Peyer's patch (tissue), 4 donors: ENCODE data around the gene KCNA2. TPM values are rescaled to one million over a fixed set of nuclear protein-coding genes. Genes with fewer than 3 reads are reported as not detected.

Experiments used
- DNase-seq, 3 donors: peaks; one replicate each; pipeline ENCODE4 v3.0.0-alpha.2; 2017 to 2019
- H3K27ac ChIP-seq, 4 donors: fragments of 200-600 bp; sonication (generic); one replicate each; pipeline ENCODE4 v1.5.1; 2016 to 2019
- H3K27me3 ChIP-seq, 2 donors: fragments of 200-600 bp; sonication (generic); one replicate each; pipeline ENCODE4 v1.5.1; 2019
- H3K36me3 ChIP-seq, 3 donors: fragments of 200-600 bp; sonication (generic); one replicate each; pipeline ENCODE4 v1.5.1; 2016 to 2019
- H3K4me1 ChIP-seq, 4 donors: fragments of 200-600 bp; sonication (generic); one replicate each; pipeline ENCODE4 v1.5.1; 2016 to 2019
- H3K4me3 ChIP-seq, 4 donors: fragments of 200-600 bp; sonication (generic); 1 replicate in 3 of 4; 2 replicates in 1 of 4; pipeline ENCODE4 v1.5.1; 2016 to 2019; ENCODE audit warnings: mild to moderate bottlenecking in 1 of 4
- H3K9me3 ChIP-seq, 4 donors: fragments of 200-600 bp; sonication (generic); one replicate each; pipeline ENCODE4 v1.5.1; 2016 to 2019; ENCODE audit warnings: mild to moderate bottlenecking in 1 of 4
- CTCF ChIP-seq, 6 experiments: fragments of 450-650 bp in 4 of 6; fragments of 200-600 bp in 2 of 6; sonication (generic) in 1 of 6; IDR thresholded peaks; one replicate each; pipeline ENCODE4 v1.5.1; 2017 to 2019; ENCODE audit warnings: antibody characterized with exemption in 6 of 6, mild to moderate bottlenecking in 3 of 6, moderate library complexity in 1 of 6
- POLR2A ChIP-seq, 2 donors: fragments of 450-650 bp; IDR thresholded peaks; one replicate each; pipeline ENCODE4 v1.5.1; 2017; ENCODE audit warnings: antibody characterized with exemption in 2 of 2, mild to moderate bottlenecking in 2 of 2, moderate library complexity in 2 of 2
- total RNA-seq, 4 donors: library from RNA; depleted of rRNA; stranded (reverse); fragments of >200 nt; gene quantifications; one replicate each; pipeline ENCODE4 v1.1.0, GENCODE V29; 2016

KCNA2 gene
- total RNA-seq, 4 donors from 2014 or later, result 0.38 to 0.40 TPM; not detected in 2

DNA sequence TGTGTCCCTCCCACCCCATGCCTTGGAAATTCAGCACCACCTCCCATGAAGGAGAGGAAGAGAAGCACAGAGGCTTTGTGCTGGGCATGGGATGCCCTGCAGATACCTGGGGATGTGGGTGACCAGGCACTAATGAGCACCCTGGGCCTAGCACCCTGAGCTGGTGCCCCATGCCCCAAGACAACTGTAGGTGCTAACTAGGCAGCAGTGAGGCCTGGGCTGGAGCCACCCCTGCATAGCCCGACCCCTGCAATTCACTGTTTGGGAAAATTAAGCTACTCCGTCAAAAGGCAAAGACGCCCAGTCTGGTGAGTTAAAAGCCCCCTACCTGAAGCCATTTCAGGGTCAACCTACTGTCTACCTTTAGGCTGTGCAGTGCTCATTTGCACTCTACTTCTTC lies 5.4 kb downstream of the KCNA2 start:
- DNase-seq, result no peak
- Histone ChIP-seq H3K36me3 (no peaks in the 10 kb centered on the region), H3K4me3 (no peak overlapping the region), H3K27ac (no peak overlapping the region), H3K27me3 (no peaks in the 10 kb centered on the region), H3K4me1 (peaks cover 0 to 3% (median under 1%) of the 10 kb centered on the region in 4 donors), H3K9me3 (no peaks in the 10 kb centered on the region)
- TF ChIP-seq POLR2A (IDR thresholded peaks at IDR 0.05) (no peak), CTCF (IDR thresholded peaks at IDR 0.05) (no peak)

DNA sequence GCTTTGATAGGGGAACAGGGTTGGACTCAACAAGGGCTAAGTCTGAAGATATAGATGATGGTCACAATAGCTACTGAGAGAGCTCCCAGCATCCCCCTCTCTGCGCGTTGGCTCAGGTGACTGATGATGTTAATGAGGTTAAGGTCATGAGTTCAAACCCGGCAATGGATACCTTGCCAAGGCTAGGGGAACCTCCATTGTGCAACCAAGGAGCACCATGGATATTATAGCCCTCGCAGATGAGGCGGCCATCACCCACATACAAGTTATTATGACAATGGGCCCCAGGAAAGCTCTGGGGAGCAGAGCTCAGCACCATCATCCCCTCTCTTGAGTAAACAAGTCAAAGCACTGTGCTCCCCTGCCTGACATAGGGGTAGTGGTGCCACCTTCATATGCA lies 8.2 kb downstream of the KCNA2 start:
- DNase-seq, result no peak
- Histone ChIP-seq H3K36me3 (no peaks in the 10 kb centered on the region), H3K27me3 (no peaks in the 10 kb centered on the region), H3K27ac (no peak overlapping the region), H3K4me1 (peaks cover 0 to 4% (median 2%) of the 10 kb centered on the region in 4 donors), H3K4me3 (no peak overlapping the region), H3K9me3 (no peaks in the 10 kb centered on the region)
- TF ChIP-seq CTCF (IDR thresholded peaks at IDR 0.05) (no peak), POLR2A (IDR thresholded peaks at IDR 0.05) (no peak)

DNA sequence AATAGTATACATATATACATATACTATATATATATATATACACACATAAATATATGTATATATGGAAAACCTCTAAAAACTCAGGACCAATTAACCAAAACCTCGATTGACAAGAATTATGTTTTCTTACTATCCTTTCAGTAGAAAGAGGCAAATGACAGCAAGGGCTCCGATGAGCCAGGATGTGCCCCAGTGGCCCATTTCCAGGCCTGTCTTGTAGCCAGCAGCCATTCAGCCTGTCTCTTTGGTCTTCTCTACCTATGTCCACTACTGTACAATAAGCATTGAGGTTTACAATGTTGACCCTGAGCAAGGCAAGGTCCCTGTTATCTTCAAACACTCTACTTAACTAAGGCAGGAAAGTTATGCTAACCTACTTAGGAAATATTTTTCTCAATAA lies 9.8 kb downstream of the KCNA2 start:
- no peak overlapping the region for H3K4me3 ChIP-seq
- H3K36me3 ChIP-seq, result no peaks in the 10 kb centered on the region
- no peak overlapping the region for H3K27ac ChIP-seq
- no peaks in the 10 kb centered on the region for H3K9me3 ChIP-seq
- peaks cover 0 to 4% (median 2%) of the 10 kb centered on the region in 4 donors for H3K4me1 ChIP-seq
- H3K27me3 ChIP-seq, result no peaks in the 10 kb centered on the region
- DNase-seq, result no peak
- no peak for TF ChIP-seq POLR2A (IDR thresholded peaks at IDR 0.05)
- TF ChIP-seq CTCF (IDR thresholded peaks at IDR 0.05), result no peak

- H3K27me3 ChIP-seq, result no peaks in the 10 kb centered on the region
- TF ChIP-seq CTCF (IDR thresholded peaks at IDR 0.05) (no peak), POLR2A (IDR thresholded peaks at IDR 0.05) (no peak)
- no peak overlapping the region for H3K4me3 ChIP-seq
- no peak overlapping the region for H3K27ac ChIP-seq
- H3K9me3 ChIP-seq, result no peaks in the 10 kb centered on the region
- peaks cover 0 to 4% (median 2%) of the 10 kb centered on the region in 4 donors for H3K4me1 ChIP-seq
- no peak for DNase-seq
- no peaks in the 10 kb centered on the region for H3K36me3 ChIP-seq
These were observed 10.8 kb downstream of the KCNA2 start for GRCh38 chr1:110595353-110595710.

- peaks cover 0 to 4% (median 2%) of the 10 kb centered on the region in 4 donors for H3K4me1 ChIP-seq
- H3K27ac ChIP-seq, result no peak overlapping the region
- TF ChIP-seq CTCF (IDR thresholded peaks at IDR 0.05) (no peak), POLR2A (IDR thresholded peaks at IDR 0.05) (no peak)
- H3K36me3 ChIP-seq, result no peaks in the 10 kb centered on the region
- H3K4me3 ChIP-seq, result no peak overlapping the region
- no peak for DNase-seq
- no peaks in the 10 kb centered on the region for H3K9me3 ChIP-seq
- H3K27me3 ChIP-seq, result no peaks in the 10 kb centered on the region
These were observed 11.5 kb downstream of the KCNA2 start for GRCh38 chr1:110594456-110595352.
